Measurements from ENCODE around the gene REC114.
"Not testable (repeated sequence)": the region's sequence is repeated elsewhere in the genome, so short reads cannot be mapped to it uniquely, and the experiment has no call there.

Gene REC114

GRCh38 chr15:73442968-73443367 is at the start of gene REC114:
Gene REC114 (plus strand): TSS chr15:73443164. CDS start chr15:73443186, 22 bp downstream.
- DNase-seq = no peak

- no peak for DNase-seq
Observed at GRCh38 chr15:73393336-73393735, 49.6 kb upstream of the REC114 start.

GRCh38 chr15:73394782-73395181 is 48.2 kb upstream of the REC114 start:
- no peak for DNase-seq

DNA sequence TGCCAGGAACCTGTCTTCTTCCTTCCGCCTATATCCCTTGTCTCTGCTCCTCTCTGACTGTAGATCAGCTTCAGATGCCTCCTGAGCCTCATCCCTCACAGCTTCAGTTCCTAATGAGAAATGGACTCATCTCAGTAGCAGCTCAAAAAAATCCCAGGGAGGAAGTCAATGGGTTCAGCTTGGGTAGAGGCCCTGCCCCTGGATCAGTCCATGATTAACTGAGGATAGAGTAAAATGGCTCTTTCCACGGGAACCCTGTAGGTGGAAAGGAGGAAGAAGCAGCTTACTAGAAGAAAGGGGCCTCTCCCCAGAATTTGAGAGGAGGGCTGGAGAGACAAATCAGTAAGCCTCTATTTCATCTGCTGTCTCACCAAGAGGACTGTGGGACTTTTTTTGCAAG is 47.3 kb upstream of the REC114 start:
- no peak for DNase-seq

DNA sequence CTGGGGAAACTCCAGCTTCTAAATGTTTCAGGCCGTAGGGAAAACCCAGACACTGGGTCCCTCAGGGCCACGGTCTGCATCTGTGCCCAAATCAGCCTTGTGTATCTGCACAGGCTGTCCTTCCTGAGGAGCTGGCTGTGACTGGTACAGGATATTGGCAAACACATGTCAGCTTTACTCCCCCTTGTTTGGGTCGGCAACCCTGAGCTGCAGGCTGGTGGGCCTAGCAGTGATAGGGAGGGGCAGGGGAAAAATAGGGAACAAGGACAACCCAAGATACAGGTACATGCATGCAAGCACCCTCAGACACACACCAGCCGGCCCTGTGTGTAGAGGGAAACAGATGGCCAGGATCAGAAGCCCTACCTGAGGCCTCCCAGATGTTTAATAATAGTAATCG is 45.5 kb upstream of the REC114 start:
- DNase-seq = no peak

DNA sequence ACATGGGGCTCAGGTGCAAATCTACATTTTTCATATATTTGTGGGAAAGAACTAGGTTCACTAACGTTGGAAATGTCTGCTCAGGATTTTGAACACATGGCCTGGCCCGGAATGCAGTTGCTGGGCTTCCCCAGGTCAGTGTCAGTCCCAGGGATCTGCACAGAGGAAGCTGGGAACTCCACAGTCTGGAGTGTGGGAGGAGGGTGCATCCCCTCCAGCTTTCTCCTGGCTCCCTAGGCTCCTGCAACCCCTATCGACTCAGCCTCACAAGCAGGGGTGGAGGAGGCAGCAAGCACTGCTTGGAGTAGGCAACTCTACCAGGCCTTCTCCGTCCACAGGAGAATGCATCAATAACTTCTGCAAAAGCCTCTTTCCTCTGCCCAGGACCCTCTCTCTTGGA is 44.1 kb upstream of the REC114 start:
- no peak for DNase-seq

GRCh38 chr15:73400222-73400621 is 42.7 kb upstream of the REC114 start:
- DNase-seq = peak; percentile 1

GRCh38 chr15:73403171-73403570 is 39.8 kb upstream of the REC114 start:
- no peak for DNase-seq

GRCh38 chr15:73414876-73415275 is 28.1 kb upstream of the REC114 start:
- no peak for DNase-seq

GRCh38 chr15:73424506-73424905 is 18.5 kb upstream of the REC114 start:
- no peak for DNase-seq

DNA sequence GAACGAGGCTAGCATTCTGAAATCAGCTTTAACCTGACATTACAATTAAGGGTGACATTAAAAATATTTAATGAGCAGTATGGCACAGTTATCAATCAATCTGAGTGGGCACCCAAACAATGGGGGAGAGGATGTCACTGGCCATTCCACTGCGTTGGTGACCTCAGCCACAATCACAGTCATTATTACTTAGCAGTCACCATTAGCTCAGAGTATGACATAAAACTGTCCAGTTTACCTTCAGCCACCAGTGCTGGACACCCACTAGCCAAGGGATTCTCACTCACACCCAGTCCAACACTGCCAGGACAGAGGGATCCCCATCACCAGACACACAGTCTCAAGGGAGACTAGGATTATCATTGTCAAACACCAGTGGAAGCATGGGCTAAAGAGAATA is 17.5 kb upstream of the REC114 start:
- no peak for DNase-seq

DNA sequence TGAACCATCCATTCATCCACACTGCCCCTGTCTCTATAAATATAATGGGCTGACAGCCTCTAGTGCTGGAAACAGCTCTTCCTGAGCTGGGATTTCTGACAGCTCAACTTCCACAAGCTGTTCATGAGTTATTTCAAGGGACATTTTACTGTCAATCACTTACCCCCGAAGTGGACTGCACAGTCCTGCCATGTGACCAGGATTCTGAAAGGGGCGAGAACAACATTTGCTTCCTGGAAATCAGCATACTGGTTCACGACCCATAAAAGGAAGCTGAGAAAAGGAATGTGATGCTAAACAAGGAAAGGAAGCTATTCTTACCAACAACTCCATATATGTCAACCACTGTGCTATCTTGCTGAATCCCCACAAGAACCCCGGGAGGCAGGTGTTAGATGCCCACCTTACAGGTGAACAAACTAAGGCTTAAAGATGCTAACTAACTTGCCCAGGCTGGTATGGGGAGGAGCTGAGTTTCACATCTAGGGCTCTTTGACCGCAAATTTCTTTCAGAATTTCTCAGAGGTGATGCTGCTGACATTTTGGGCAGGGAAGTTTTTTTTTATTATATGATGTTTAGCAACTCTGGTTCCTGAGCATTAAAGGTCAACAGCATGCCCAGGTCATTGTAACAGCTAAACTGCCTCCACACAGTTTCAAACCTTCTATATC is 16.5 kb upstream of the REC114 start:
- no peak for DNase-seq

GRCh38 chr15:73431329-73431728 is 11.6 kb upstream of the REC114 start:
- DNase-seq = not testable (repeated sequence)

DNA sequence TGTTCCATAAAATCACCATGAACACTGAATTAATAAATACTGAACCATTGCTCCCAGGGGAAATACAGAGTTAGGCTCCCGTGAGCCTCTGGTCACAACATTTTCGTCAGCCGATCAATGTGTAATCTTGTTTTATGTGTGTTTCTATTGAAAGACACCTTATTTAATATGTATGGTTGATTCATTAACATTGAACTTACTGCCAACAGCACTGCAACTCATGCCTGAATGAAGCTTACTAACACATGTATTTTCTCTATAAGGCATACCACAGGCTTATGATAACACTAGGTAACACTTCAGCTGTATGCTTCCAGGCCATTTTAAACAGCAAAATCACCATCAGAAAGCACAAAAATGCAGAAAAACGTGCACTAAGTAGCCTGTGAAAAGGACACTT is 9.1 kb upstream of the REC114 start:
- DNase-seq = no peak

GRCh38 chr15:73436613-73437012 is 6.4 kb upstream of the REC114 start:
- DNase-seq = no peak

GRCh38 chr15:73437543-73438109 is 5.3 kb upstream of the REC114 start:
- DNase-seq = no peak

- DNase-seq = no peak
Observed at GRCh38 chr15:73438651-73439050, 4.3 kb upstream of the REC114 start.

- no peak for DNase-seq
Observed at GRCh38 chr15:73440571-73440970, 2.4 kb upstream of the REC114 start.

DNA sequence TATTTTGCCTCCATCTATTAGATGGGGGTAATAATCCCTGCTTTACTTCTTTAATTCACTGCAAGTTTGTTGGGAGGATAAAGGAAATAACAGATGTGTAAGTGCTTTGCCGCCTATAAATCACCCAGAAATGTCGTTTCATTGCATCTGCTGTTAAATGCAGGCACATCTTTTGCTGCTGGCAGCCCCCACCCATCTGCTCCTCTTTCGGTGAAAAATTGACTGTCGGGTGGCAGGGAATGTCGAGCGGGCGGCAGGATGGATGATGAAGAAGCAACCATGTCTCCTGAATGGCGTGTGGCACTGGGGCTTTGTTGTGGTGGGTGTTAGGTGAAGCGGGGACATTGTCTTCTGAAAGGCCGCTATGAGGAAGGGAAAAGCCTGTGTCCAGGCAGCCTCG is 543 bp upstream of the REC114 start:
- no peak for DNase-seq

GRCh38 chr15:73447471-73447870 is 4.5 kb downstream of the REC114 start:
- DNase-seq = not testable (repeated sequence)

DNA sequence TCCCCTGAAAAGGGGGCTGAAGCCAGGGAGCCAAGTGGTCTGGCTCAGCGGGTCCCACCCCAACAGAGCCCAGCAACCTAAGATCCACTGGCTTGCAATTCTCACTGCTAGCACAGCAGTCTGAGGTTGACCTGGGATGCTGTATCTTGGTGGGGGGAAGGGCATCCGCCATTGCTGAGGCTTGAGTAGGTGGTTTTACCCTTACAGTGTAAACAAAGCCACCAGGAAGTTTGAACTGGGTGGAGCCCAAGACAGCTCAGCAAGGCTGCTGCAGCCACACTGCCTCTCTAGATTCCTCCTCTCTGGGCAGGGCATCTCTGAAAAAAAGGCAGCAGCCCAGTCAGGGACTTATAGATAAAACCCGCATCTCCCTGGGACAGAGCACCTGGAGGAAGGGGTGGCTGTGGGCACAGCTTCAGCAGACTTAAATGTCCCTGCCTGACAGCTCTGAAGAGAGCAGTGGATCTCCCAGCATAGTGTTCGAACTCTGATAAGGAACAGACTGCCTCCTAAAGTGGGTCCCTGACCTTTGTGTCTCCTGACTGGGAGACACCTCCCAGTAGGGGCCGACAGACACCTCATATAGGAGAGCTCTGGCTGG is 5.3 kb downstream of the REC114 start:
- DNase-seq = not testable (repeated sequence)

DNA sequence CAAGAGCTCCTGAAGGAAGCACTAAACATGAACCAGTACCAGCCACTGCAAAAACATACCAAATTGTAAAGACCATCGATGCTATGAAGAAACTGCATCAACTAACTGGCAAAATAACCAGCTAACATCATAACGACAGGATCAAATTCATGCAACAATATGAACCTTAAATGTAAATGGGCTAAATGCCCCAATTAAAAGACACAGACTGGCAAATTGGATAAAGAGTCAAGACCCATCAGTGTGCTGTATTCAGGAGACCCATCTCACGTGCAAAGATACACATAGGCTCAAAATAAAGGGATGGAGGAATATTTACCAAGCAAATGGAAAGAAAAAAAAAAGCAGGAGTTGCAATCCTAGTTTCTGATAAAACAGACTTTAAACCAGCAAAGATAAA is 7.0 kb downstream of the REC114 start:
- not testable (repeated sequence) for DNase-seq

GRCh38 chr15:73454096-73454495 is 11.1 kb downstream of the REC114 start:
- no peak for DNase-seq

DNA sequence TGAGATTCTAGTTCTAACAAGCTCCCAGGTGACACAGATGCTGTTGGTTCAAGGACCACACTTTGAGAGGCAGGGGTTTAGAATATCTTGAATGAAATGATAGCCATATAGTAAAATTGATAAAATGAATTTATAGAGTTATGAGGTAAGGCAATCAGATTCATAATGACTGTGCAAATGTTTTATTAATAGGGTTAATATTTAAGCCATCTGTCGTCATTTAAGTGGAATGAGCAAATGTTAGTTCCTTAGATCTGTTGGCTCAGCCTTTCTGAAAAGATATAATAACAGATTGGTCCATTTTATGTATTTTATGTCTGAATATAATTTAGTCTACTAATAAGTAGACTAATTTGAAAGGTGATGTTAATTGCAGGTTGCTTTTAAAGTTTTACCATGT is 12.9 kb downstream of the REC114 start:
- no peak for DNase-seq

GRCh38 chr15:73457334-73457733 is 14.4 kb downstream of the REC114 start:
- DNase-seq = no peak

Data from SIG-M5 (cell line).